SIG-M5 treated with dmso at 0.1 percent for 504 hours (cell line): Measurements from ENCODE around the gene F9.

Source experiments
- DNase-seq: peaks from one replicate; lab custom pipeline; 2025; ENCODE audit not compliant: unreplicated experiment; lab: John Stamatoyannopoulos, UW

F9 gene

DNA sequence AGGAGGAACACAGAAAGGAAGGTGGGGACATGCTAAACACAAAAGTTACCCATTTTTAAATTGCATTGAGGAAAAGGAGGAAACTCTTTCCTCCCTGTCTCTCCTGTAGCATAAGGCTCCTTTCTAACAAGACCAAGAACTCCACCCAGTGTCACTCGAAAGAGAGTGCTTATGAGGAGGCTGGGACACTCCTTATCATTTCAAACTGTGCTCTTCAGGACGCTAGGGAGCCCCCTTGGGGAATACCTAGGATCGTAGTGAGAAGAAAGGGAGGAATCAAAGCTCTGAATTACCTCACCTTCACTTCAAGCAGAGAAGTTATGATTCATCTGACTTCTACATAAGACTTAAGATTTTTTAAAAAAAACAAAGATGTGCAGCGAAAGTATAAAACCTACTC, 65.5 kb downstream of the F9 start:
- no peak for DNase-seq

DNA sequence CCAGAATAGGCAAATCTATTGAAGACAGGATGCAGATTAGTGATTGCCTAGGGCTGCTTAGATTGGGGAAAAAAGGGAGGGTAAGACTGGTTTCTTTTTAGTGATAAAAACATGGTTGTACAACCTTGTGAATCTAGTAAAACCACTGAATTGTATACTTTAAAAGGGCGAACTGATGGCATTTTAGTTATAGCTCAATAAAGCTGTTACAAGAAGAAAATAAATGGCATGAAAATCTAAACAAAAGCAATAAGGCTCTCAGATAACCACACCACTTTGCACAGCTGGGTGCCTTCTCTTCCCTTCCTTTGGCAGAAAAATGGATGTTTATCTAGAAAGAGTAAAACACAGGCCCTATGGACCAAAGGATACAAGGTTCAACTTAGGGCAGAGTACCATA, 69.6 kb downstream of the F9 start:
- DNase-seq, result no peak
